ENCODE data around the gene RNF212B.
"Not testable (repeated sequence)": the region's sequence is repeated elsewhere in the genome, so short reads cannot be mapped to it uniquely, and the experiment has no call there.

DNA sequence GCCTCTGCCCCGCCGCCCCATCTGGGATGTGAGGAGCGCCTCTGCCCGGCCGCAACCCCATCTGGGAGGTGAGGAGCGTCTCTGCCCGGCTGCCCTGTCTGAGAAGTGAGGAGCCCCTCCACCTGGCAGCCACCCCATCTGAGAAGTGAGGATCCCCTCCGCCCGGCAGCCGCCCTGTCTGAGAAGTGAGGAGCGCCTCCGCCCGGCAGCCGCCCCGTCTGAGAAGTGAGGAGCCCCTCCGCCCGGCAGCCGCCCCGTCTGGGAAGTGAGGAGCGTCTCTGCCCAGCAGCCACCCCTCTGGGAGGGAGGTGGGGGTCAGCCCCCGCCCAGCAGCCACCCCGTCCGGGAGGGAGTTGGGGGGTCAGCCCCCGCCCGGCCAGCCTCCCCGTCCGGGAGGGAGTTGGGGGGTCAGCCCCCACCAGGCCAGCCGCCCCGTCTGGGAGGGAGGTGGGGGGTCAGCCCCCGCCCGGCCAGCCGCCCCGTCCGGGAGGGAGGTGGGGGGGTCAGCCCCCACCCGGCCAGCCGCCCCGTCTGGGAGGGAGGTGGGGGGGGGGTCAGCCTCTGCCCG, 5.4 kb upstream of the RNF212B start:
- TF ChIP-seq, protein P1, sequence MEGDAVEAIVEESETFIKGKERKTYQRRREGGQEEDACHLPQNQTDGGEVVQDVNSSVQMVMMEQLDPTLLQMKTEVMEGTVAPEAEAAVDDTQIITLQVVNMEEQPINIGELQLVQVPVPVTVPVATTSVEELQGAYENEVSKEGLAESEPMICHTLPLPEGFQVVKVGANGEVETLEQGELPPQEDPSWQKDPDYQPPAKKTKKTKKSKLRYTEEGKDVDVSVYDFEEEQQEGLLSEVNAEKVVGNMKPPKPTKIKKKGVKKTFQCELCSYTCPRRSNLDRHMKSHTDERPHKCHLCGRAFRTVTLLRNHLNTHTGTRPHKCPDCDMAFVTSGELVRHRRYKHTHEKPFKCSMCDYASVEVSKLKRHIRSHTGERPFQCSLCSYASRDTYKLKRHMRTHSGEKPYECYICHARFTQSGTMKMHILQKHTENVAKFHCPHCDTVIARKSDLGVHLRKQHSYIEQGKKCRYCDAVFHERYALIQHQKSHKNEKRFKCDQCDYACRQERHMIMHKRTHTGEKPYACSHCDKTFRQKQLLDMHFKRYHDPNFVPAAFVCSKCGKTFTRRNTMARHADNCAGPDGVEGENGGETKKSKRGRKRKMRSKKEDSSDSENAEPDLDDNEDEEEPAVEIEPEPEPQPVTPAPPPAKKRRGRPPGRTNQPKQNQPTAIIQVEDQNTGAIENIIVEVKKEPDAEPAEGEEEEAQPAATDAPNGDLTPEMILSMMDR (IDR thresholded peaks at IDR 0.05), result not testable (repeated sequence)
- TF ChIP-seq POLR2A (IDR thresholded peaks at IDR 0.05), result not testable (repeated sequence)

Measured in heart left ventricle (tissue), 13 donors.